HepG2 (cell line): ENCODE measurements around the gene C17orf58. TPM values are rescaled to one million over a fixed set of nuclear protein-coding genes. Genes with fewer than 3 reads are reported as not detected.

ENCODE experiments used
- DBP ChIP-seq: sonication (generic); formaldehyde crosslinking; IDR thresholded peaks from 2 replicates; pipeline ENCODE4 v1.4.0; 2020; ENCODE audit warnings: missing genetic modification reagents; ENCODE audit errors: not compliant biosample characterization
- DNMT3B ChIP-seq: conservative IDR thresholded peaks from 2 replicates; pipeline ENCODE4 v1.6.1; 2016; ENCODE audit warnings: missing biosample characterization, control low read depth
- EHMT2 ChIP-seq: fragments of 200-600 bp; sonication (generic); IDR thresholded peaks from 2 replicates; pipeline ENCODE4 v1.7.0; 2017; ENCODE audit warnings: antibody characterized with exemption, low read depth, low read length, borderline replicate concordance
- MAFK ChIP-seq, 2 experiments: IDR thresholded peaks in 1 of 2; conservative IDR thresholded peaks in 1 of 2; 2 replicates each; pipeline ENCODE4 v1.6.1; 2011; ENCODE audit warnings: improper control_type of control experiment in 2 of 2, low read length in 2 of 2
- NFRKB ChIP-seq: fragments of 450-650 bp; IDR thresholded peaks from 2 replicates; pipeline ENCODE4 v1.6.1; 2017
- RNF219 ChIP-seq: sonication (generic); formaldehyde crosslinking; IDR thresholded peaks from 2 replicates; pipeline ENCODE4 v1.5.0; 2020; ENCODE audit warnings: mild to moderate bottlenecking, missing genetic modification reagents
- SMAD1 ChIP-seq: sonication (generic); formaldehyde crosslinking; IDR thresholded peaks from 2 replicates; pipeline ENCODE4 v1.4.0; 2020; ENCODE audit warnings: missing genetic modification reagents, low read depth, mild to moderate bottlenecking, borderline replicate concordance
- TEAD3 ChIP-seq: optimal IDR thresholded peaks from 2 replicates; pipeline ENCODE3; 2016; ENCODE audit warnings: borderline replicate concordance
- WIZ ChIP-seq: sonication (generic); formaldehyde crosslinking; IDR thresholded peaks from 2 replicates; pipeline ENCODE4 v1.5.1; 2020; ENCODE audit warnings: mild to moderate bottlenecking, missing genetic modification reagents
- ZBTB20 ChIP-seq: sonication (generic); formaldehyde crosslinking; IDR thresholded peaks from 2 replicates; pipeline ENCODE4 v1.8.1; 2023; ENCODE audit warnings: missing genetic modification reagents, low read depth, mild to moderate bottlenecking, borderline replicate concordance
- ZNF768 ChIP-seq: sonication (generic); formaldehyde crosslinking; IDR thresholded peaks from 2 replicates; pipeline ENCODE4 v1.4.0; 2020; ENCODE audit warnings: missing genetic modification reagents
- ZNF770 ChIP-seq: sonication (generic); formaldehyde crosslinking; IDR thresholded peaks from 2 replicates; pipeline ENCODE4 v1.5.0; 2020; ENCODE audit warnings: mild to moderate bottlenecking, missing genetic modification reagents
- ZSCAN9 ChIP-seq: IDR thresholded peaks from 2 replicates; pipeline ENCODE4 v1.6.1; 2016; ENCODE audit warnings: borderline replicate concordance
- polyA plus RNA-seq, 8 experiments: library from polyadenylated mRNA; depleted of rRNA in 3 of 8; stranded (reverse) in 7 of 8; unstranded in 1 of 8; fragments of >200 nt; fragmentation: Illumina TruSeq in 4 of 8; extraction: Trizol in 4 of 8; gene quantifications; 2 replicates each; pipeline versions ENCODE4 v1.2.1 to v1.2.3, GENCODE V29; 2011 to 2016; ENCODE audit warnings: low read depth in 4 of 8, missing spikeins in 1 of 8, mixed read lengths in 1 of 8; ENCODE audit not compliant: insufficient read depth in 1 of 8
- total RNA-seq, 5 experiments: library from RNA; depleted of rRNA; stranded (reverse); fragments of >200 nt; fragmentation: Illumina TruSeq; extraction: Trizol; gene quantifications; 2 replicates each; pipeline ENCODE4 v1.2.3, GENCODE V29; 2016; ENCODE audit warnings: low read depth in 1 of 5
- TF ChIP-seq, protein P1 (sequence below): sonication (generic); formaldehyde crosslinking; conservative IDR thresholded peaks from 2 replicates; pipeline ENCODE4 v1.8.0; 2022; ENCODE audit warnings: mild to moderate bottlenecking, moderate library complexity, missing genetic modification reagents
- TF ChIP-seq, protein P2 (sequence below): IDR thresholded peaks from 2 replicates; pipeline ENCODE4 v1.6.1; 2016; ENCODE audit warnings: missing compliant biosample characterization, missing genetic modification reagents, borderline replicate concordance

C17orf58 gene
- total and polyA plus RNA-seq, 2 of the 13 experiments (the other 11 are each of a cell fraction or from before 2014, with no cell fraction given): 15.6 to 15.8 TPM

- TF ChIP-seq DBP (CRISPR knock-in tag) (peak; percentile 69), DNMT3B (no peak), WIZ (CRISPR knock-in tag) (peak; percentile 87), EHMT2 (peak; percentile 63; the same call in 1 of the 2 replicates), ZBTB20 (peak; percentile 88), ZSCAN9 (CRISPR knock-in tag) (peak; percentile 94), ZNF768 (CRISPR knock-in tag) (peak; percentile 77; the same call in 1 of the 2 replicates), NFRKB (no peak), MAFK (conservative IDR thresholded peaks at IDR 0.05 in 1 of 2, IDR thresholded peaks at IDR 0.05 in 1 of 2; ENCODE audit: low read length in 2 of 2) (no peak), TEAD3 (CRISPR knock-in tag) (peak; percentile 92), ZNF770 (CRISPR knock-in tag) (peak; percentile 82), RNF219 (CRISPR knock-in tag) (no peak; the same call in 1 of the 2 replicates), SMAD1 (CRISPR knock-in tag) (0 out of 2 replicates have a peak, but pooled peaks have one; percentile 86)
- TF ChIP-seq, protein P1, sequence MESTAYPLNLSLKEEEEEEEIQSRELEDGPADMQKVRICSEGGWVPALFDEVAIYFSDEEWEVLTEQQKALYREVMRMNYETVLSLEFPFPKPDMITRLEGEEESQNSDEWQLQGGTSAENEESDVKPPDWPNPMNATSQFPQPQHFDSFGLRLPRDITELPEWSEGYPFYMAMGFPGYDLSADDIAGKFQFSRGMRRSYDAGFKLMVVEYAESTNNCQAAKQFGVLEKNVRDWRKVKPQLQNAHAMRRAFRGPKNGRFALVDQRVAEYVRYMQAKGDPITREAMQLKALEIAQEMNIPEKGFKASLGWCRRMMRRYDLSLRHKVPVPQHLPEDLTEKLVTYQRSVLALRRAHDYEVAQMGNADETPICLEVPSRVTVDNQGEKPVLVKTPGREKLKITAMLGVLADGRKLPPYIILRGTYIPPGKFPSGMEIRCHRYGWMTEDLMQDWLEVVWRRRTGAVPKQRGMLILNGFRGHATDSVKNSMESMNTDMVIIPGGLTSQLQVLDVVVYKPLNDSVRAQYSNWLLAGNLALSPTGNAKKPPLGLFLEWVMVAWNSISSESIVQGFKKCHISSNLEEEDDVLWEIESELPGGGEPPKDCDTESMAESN (CRISPR knock-in tag): peak; percentile 99
- TF ChIP-seq, protein P2, sequence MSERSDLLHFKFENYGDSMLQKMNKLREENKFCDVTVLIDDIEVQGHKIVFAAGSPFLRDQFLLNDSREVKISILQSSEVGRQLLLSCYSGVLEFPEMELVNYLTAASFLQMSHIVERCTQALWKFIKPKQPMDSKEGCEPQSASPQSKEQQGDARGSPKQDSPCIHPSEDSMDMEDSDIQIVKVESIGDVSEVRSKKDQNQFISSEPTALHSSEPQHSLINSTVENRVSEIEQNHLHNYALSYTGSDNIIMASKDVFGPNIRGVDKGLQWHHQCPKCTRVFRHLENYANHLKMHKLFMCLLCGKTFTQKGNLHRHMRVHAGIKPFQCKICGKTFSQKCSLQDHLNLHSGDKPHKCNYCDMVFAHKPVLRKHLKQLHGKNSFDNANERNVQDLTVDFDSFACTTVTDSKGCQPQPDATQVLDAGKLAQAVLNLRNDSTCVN (CRISPR knock-in tag): peak; percentile 83
These were observed 23.6 kb upstream of the C17orf58 start (continued) for GRCh38 chr17:68019675-68020408.
